GM12872 (cell line): ENCODE data around the gene CLCN3.

Experiments
- TF ChIP-seq, protein P1 (sequence below): IDR thresholded peaks from 3 replicates; pipeline ENCODE4 v1.5.1; 2011; ENCODE audit warnings: low read depth, mild to moderate bottlenecking, low read length, moderate library complexity; ENCODE audit not compliant: insufficient read depth

Gene CLCN3

DNA sequence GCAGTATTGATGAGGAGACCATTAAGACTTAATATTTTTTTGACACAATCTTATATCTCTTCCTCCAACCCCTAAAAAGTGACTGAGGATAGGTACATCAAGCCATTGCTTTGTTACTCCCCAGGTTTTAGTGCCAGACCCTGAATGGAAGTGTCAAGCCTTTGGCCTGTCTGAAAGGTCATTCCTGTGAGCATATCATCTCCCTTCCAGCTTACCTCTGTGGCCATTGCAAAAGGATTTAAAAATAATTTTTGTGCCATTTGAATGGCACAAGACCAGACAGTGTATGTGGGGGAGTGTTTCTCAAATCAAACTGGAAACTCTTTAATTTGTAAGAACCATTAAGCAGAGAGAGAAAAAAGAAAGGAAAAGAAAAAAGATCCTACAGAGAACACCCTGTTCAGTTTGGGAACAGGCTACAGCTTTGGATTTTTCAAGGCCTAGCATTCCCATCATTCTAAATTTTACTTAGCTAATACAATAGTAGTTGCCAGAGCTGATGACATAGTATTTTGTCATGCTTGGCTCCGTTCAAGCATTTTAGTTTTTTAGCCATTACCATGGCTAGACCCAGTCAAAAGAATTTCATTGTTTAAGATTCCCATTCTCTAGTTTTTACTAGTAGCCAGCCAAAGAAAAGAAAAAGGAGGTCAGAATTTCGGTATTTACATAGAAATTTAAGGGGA is 87.7 kb downstream of the CLCN3 start:
- TF ChIP-seq, protein P1, sequence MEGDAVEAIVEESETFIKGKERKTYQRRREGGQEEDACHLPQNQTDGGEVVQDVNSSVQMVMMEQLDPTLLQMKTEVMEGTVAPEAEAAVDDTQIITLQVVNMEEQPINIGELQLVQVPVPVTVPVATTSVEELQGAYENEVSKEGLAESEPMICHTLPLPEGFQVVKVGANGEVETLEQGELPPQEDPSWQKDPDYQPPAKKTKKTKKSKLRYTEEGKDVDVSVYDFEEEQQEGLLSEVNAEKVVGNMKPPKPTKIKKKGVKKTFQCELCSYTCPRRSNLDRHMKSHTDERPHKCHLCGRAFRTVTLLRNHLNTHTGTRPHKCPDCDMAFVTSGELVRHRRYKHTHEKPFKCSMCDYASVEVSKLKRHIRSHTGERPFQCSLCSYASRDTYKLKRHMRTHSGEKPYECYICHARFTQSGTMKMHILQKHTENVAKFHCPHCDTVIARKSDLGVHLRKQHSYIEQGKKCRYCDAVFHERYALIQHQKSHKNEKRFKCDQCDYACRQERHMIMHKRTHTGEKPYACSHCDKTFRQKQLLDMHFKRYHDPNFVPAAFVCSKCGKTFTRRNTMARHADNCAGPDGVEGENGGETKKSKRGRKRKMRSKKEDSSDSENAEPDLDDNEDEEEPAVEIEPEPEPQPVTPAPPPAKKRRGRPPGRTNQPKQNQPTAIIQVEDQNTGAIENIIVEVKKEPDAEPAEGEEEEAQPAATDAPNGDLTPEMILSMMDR, result no peak

DNA sequence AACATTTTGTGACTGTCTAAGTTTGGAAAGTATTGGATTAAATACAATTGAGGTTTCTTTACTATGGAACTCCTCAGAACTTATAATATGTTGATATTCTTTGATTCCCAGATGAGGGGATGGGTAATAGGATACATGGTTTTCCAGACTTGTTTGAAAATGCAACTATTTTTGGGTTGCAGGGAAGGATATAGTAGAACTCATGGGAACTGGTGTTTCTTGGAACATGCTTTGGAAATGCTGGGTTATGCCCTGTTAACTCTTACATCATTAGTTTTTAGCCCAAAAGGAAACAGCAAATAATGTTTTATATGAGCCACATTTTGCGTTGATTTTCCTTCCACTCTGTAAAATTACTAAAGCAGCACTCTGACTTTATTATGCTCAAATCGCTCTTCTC is 95.4 kb downstream of the CLCN3 start:
- TF ChIP-seq, protein P1, result no peak

DNA sequence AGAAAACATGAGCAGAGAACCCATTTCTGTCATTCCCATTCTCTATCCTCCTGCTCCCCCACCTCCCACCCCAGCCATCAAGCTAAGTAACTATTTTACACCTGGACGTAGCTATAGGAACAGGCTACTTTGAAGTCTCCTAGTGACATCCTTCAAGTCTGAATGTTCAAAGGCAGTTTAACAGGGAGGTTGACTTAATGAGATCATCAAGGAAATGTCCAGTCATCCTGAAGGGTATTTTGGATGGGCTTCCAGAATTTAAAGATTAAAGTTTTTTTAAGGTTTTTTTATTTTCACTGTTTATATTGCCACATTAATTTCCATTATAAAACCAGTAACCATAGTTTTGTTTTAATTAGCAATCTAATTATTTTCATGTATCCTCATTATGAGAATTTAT is 96.3 kb downstream of the CLCN3 start:
- TF ChIP-seq, protein P1, result no peak

DNA sequence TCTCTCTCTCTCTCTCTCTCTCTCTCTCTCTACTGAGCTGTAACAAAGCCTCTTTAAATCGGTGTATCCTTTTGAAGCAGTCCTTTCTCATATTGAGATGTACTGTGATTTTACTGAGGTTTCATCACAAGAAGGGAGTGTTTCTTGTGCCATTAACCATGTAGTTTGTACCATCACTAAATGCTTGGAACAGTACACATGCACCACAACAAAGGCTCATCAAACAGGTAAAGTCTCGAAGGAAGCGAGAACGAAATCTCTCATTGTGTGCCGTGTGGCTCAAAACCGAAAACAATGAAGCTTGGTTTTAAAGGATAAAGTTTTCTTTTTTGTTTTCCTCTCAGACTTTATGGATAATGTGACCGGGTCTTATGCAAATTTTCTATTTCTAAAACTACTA is 100.2 kb downstream of the CLCN3 start:
- TF ChIP-seq, protein P1, result no peak

DNA sequence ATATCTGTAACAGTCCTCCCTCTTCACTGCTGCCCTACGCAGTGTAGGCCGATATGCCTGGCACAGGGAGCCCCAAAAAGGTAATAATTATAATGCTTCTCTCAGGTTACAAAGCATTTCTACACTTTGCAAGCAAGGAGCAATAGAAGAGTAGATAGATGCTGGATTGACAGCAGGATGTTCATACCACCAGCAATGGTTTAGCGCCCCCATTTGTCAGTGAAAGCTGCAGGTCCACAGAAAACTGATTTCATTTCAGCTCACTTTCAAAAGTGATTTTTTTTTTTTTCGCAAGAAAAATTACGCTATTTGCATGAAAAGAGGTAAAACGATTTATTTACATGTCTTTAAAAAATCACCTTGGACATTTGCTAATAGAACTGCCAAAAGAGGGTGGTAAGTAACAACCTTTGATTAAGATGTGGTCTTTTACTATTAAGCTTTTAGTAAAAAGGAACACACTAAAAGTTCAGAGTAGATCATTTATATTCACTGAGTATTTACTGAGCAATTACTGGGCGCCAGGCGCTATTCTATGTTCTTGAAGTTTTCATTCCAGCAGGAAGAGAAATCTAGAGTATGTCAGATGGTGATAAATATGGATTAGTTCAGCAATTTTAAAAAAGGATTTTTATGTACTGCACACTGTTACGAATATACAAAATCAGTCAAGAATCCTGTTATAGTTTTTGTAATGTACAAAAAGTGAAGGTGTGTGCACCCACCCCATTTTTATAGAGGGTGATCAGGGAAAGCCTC is 103.0 kb downstream of the CLCN3 start:
- TF ChIP-seq, protein P1, result no peak

DNA sequence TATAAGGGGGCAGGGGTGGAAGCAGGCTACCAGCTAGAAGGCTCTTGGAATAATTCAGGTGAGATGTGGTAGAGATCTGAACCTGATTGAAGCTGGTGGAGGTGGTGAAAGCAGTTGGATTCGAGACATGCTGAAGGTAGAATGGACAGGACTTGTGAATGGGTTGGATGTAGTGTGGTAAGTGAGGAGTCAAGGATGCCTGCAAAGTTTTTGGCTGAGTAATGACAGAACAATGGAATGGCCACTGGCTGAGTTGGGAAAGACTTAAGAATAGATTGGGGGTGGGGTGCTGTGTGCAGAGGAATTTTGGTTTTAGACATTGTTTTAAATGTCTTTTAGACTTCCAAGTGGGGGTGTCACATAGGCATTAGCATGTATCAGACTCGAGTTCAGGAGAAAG is 103.9 kb downstream of the CLCN3 start:
- TF ChIP-seq, protein P1, result no peak

DNA sequence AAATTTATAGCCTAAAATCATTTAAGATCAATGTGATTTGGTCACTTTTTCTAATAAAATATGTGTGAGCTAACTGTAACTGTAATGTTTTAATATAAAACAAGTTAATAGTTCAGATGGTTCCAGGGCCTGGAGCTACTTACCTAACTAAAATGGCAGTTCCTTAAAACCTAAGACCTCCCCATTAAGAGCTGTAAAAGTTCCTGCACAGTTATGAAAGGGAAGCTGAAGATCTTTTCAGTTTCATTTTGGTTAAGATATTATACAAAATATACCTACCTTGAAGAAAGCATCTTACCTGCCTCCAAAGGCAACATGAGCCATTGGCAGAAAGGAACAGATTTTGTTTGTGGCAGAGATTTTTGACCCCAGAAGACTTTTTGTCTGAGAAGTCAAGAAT is 107.2 kb downstream of the CLCN3 start:
- TF ChIP-seq, protein P1, result no peak
